A549 (cell line): ENCODE measurements around the gene GCG. TPM values are rescaled to one million over a fixed set of nuclear protein-coding genes. Genes with fewer than 3 reads are reported as not detected.
A peak's percentile ranks its signal among the peaks of the same experiment; 100 is the strongest.

Experiments
- ATAC-seq, 2 experiments: fragments of 200-7000 bp in 1 of 2; fragments of >200 bp in 1 of 2; cut with Nextera tagmentation in 1 of 2; cut with Tn5 transposase in 1 of 2; 3 replicates each; pipeline versions ENCODE4 v1.8.0 to v1.9.1; 2018 to 2020; ENCODE audit warnings: mild to moderate bottlenecking in 1 of 2, moderate library complexity in 1 of 2
- CTCF ChIA-PET: fragments of 300-600 bp; sonication (Branson Sonifier 250); formaldehyde crosslinking; extraction: SDS; loops from one replicate; lab custom pipeline; 2021; ENCODE audit warnings: antibody characterized with exemption, inconsistent platforms; lab: Yijun Ruan, JAX
- POLR2A ChIA-PET: fragments of 350-600 bp; formaldehyde crosslinking; extraction: SDS; loops from one replicate; lab custom pipeline; 2021; ENCODE audit warnings: antibody characterized with exemption, inconsistent platforms; lab: Yijun Ruan, JAX
- DNase-seq, 2 experiments: peaks; one replicate each; pipeline versions ENCODE4 v3.0.0 to v3.0.0-alpha.2; 2011 to 2016; ENCODE audit warnings: low read depth in 1 of 2, low spot score in 1 of 2
- FAIRE-seq: peaks from 2 replicates; lab custom pipeline; 2011; peaks lifted over from hg19 to GRCh38; lab: Jason Lieb, UNC
- H3K27ac ChIP-seq, 2 experiments: fragments of >200 bp; sonication (Bioruptor Twin); formaldehyde crosslinking; 3 replicates each; pipeline ENCODE4 v1.5.1; 2016 to 2017
- H3K4me1 ChIP-seq: fragments of >200 bp; sonication (Bioruptor Twin); formaldehyde crosslinking; 3 replicates; pipeline ENCODE4 v1.6.1; 2016
- H3K4me2 ChIP-seq: fragments of >200 bp; sonication (Bioruptor Twin); formaldehyde crosslinking; 3 replicates; pipeline ENCODE4 v1.6.1; 2016
- H3K4me3 ChIP-seq: fragments of >200 bp; sonication (Bioruptor Twin); formaldehyde crosslinking; 3 replicates; pipeline ENCODE4 v1.5.1; 2016
- H3K9me3 ChIP-seq: fragments of >200 bp; sonication (Bioruptor Twin); formaldehyde crosslinking; 3 replicates; pipeline ENCODE4 v1.6.1; 2016
- BHLHE40 ChIP-seq: IDR thresholded peaks from 2 replicates; pipeline ENCODE4 v1.6.1; 2012; ENCODE audit warnings: low read depth, low read length, inconsistent platforms
- CBX2 ChIP-seq: fragments of 200-600 bp; sonication (generic); IDR thresholded peaks from 2 replicates; pipeline ENCODE4 v1.6.1; 2016; ENCODE audit warnings: low read depth, mild to moderate bottlenecking, borderline replicate concordance
- CBX8 ChIP-seq: fragments of 200-600 bp; sonication (generic); IDR thresholded peaks from 2 replicates; pipeline ENCODE4 v1.6.1; 2016
- CEBPB ChIP-seq, 2 experiments: fragments of >200 bp in 1 of 2; sonication (Bioruptor Twin) in 1 of 2; formaldehyde crosslinking in 1 of 2; IDR thresholded peaks; 2 replicates each; pipeline ENCODE4 v1.6.1; 2012 to 2016
- EHF ChIP-seq: fragments of 250-450 bp; sonication (Bioruptor Pico); IDR thresholded peaks from 2 replicates; pipeline ENCODE4 v1.5.0; 2020; ENCODE audit warnings: mild to moderate bottlenecking
- EHMT2 ChIP-seq: fragments of 200-600 bp; sonication (generic); IDR thresholded peaks from 2 replicates; pipeline ENCODE4 v1.6.1; 2016; ENCODE audit warnings: antibody characterized with exemption, low read depth, mild to moderate bottlenecking, moderate library complexity
- FOSB ChIP-seq: fragments of 250-450 bp; sonication (Bioruptor Pico); IDR thresholded peaks from 2 replicates; pipeline ENCODE4 v1.5.0; 2020; ENCODE audit warnings: mild to moderate bottlenecking, moderate library complexity
- FOSL2 ChIP-seq, 2 experiments: fragments of 450-650 bp in 1 of 2; fragments of >200 bp in 1 of 2; sonication (Bioruptor Twin) in 1 of 2; formaldehyde crosslinking; IDR thresholded peaks; 2 replicates each; pipeline versions ENCODE4 v1.5.0 to v1.6.1; 2016 to 2020; ENCODE audit warnings: mild to moderate bottlenecking in 1 of 2, moderate library complexity in 1 of 2
- FOXS1 ChIP-seq: fragments of 250-450 bp; sonication (Bioruptor Pico); IDR thresholded peaks from 2 replicates; pipeline ENCODE4 v1.5.0; 2020; ENCODE audit warnings: mild to moderate bottlenecking, moderate library complexity
- HEYL ChIP-seq: fragments of 250-450 bp; sonication (Bioruptor Pico); IDR thresholded peaks from 2 replicates; pipeline ENCODE4 v1.8.0; 2021; ENCODE audit warnings: mild to moderate bottlenecking, moderate library complexity
- JUNB ChIP-seq: fragments of >200 bp; sonication (Bioruptor Twin); formaldehyde crosslinking; IDR thresholded peaks from 2 replicates; pipeline ENCODE4 v1.6.1; 2016
- KDM1A ChIP-seq: fragments of 200-600 bp; sonication (generic); IDR thresholded peaks from 2 replicates; pipeline ENCODE4 v1.6.1; 2016; ENCODE audit warnings: low read depth, mild to moderate bottlenecking
- MAFK ChIP-seq: fragments of 450-650 bp; IDR thresholded peaks from 2 replicates; pipeline ENCODE4 v1.6.1; 2014; ENCODE audit not compliant: partially characterized antibody
- MYC ChIP-seq: IDR thresholded peaks from 2 replicates; pipeline ENCODE4 v1.6.1; 2012; ENCODE audit warnings: mild to moderate bottlenecking, inconsistent platforms, low read length, improper control_type of control experiment, borderline replicate concordance
- RCOR1 ChIP-seq: fragments of 150-350 bp; IDR thresholded peaks from 2 replicates; pipeline ENCODE4 v1.6.1; 2014; ENCODE audit warnings: antibody characterized with exemption, low read length, low read depth
- ZFP36 ChIP-seq: fragments of 450-650 bp; IDR thresholded peaks from 2 replicates; pipeline ENCODE4 v1.6.1; 2014; ENCODE audit warnings: borderline replicate concordance; ENCODE audit not compliant: partially characterized antibody
- ZNF302 ChIP-seq: fragments of 250-450 bp; sonication (Bioruptor Pico); IDR thresholded peaks from 2 replicates; pipeline ENCODE4 v1.9.0; 2021; ENCODE audit warnings: inconsistent platforms, mild to moderate bottlenecking, moderate library complexity
- WGBS: methylation state at CpG from one replicate; pipeline ENCODE4 v1.1.6; 2017; ENCODE audit errors: missing lambda C conversion rate; 5-methylcytosine and 5-hydroxymethylcytosine counted together
- polyA plus RNA-seq, 4 experiments: library from polyadenylated mRNA; depleted of rRNA in 3 of 4; stranded (reverse); fragments of >200 nt; fragmentation: RNase III in 1 of 4; extraction: RNeasy Plus Mini Kit Qiagen cat#74134 plus additional on column Dnase treatment in 1 of 4; gene quantifications; 2 replicates in 3 of 4; 3 replicates in 1 of 4; pipeline ENCODE4 v1.2.3, GENCODE V29; 2011 to 2017
- TF ChIP-seq, protein P1 (sequence below): fragments of 250-450 bp; sonication (Bioruptor Pico); IDR thresholded peaks from 2 replicates; pipeline ENCODE4 v1.5.0; 2021; ENCODE audit warnings: mild to moderate bottlenecking, moderate library complexity, borderline replicate concordance
- TF ChIP-seq, protein P2 (sequence below): IDR thresholded peaks from 2 replicates; pipeline ENCODE4 v1.6.1; 2012; ENCODE audit warnings: low read depth, borderline replicate concordance
- TF ChIP-seq, protein P3 (sequence below): fragments of 450-650 bp; IDR thresholded peaks from 2 replicates; pipeline ENCODE4 v1.6.1; 2014; ENCODE audit warnings: antibody characterized with exemption
- TF ChIP-seq, protein P4 (sequence below): fragments of 250-450 bp; sonication (Bioruptor Pico); IDR thresholded peaks from 2 replicates; pipeline ENCODE4 v1.5.0; 2020; ENCODE audit warnings: low read depth, mild to moderate bottlenecking, moderate library complexity

The GCG gene
- polyA plus RNA-seq, 2 of the 4 experiments (the other 2 are of a cell fraction) = not detected

DNA sequence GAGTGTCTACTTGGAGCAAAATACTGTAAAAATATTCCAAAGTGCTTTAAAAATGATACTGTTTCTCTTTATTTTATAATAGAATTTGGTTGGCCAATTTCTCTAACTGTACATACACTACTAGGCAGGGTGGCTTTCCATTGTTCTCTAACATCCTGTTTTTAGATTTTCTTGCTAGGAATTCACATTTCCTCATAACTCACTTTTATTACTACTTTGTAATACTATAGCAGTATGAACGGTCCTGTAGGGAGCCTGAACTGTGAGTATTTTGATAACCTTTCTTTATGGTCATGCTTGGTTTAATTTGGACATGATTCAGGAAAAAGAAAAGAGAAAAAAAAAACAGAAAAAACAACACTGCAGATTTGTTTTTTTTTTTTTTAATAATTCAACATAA, 37.8 kb downstream of the GCG start:
- Histone ChIP-seq H3K4me2 (no peak overlapping the region), H3K9me3 (no peaks in the 10 kb centered on the region), H3K4me3 (no peak overlapping the region), H3K4me1 (no peaks in the 10 kb centered on the region), H3K27ac (no peak overlapping the region)
- ChIA-PET CTCF (no interaction called here), POLR2A (no interaction called here)
- DNase-seq (no peak), ATAC-seq (no peak), FAIRE-seq (no peak)
- TF ChIP-seq RCOR1 = no peak
- no peak for TF ChIP-seq FOSL2 (IDR thresholded peaks at IDR 0.05)
- TF ChIP-seq FOSL2 (CRISPR knock-in tag; IDR thresholded peaks at IDR 0.05) = no peak
- no peak for TF ChIP-seq BHLHE40
- no peak for TF ChIP-seq ZFP36
- no peak for TF ChIP-seq CBX8
- no peak for TF ChIP-seq EHMT2
- no peak for TF ChIP-seq JUNB
- TF ChIP-seq, protein P1, sequence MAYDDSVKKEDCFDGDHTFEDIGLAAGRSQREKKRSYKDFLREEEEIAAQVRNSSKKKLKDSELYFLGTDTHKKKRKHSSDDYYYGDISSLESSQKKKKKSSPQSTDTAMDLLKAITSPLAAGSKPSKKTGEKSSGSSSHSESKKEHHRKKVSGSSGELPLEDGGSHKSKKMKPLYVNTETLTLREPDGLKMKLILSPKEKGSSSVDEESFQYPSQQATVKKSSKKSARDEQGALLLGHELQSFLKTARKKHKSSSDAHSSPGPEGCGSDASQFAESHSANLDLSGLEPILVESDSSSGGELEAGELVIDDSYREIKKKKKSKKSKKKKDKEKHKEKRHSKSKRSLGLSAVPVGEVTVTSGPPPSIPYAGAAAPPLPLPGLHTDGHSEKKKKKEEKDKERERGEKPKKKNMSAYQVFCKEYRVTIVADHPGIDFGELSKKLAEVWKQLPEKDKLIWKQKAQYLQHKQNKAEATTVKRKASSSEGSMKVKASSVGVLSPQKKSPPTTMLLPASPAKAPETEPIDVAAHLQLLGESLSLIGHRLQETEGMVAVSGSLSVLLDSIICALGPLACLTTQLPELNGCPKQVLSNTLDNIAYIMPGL (CRISPR knock-in tag) = no peak
- TF ChIP-seq HEYL (CRISPR knock-in tag) = no peak
- TF ChIP-seq FOXS1 (CRISPR knock-in tag) = no peak
- TF ChIP-seq KDM1A = no peak
- TF ChIP-seq, protein P2, sequence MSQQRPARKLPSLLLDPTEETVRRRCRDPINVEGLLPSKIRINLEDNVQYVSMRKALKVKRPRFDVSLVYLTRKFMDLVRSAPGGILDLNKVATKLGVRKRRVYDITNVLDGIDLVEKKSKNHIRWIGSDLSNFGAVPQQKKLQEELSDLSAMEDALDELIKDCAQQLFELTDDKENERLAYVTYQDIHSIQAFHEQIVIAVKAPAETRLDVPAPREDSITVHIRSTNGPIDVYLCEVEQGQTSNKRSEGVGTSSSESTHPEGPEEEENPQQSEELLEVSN = no peak
- TF ChIP-seq ZNF302 (CRISPR knock-in tag) = no peak
- no peak for TF ChIP-seq FOSB (CRISPR knock-in tag)
- TF ChIP-seq CBX2 = no peak
- 3% methylated on average over 1 of the region's 1 CpG for whole genome bisulfite sequencing

DNA sequence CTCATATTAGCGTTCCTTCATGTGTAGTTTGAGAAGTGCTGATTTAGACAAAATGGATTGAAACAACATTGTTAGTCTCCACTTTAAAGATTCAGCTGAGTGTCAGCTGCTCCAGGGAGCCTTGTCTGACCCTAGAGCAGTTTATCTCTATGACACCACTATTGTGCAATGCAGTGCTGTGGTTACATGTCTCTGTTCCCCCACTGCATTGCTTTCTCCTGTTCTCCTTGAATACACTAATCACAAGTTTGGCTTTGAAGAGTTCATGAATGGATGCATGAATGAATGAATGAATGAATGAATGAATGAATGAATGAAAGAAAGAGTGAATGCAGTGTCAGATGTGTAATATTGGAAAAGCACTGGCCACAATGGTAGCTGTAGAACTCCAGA, 38.3 kb downstream of the GCG start:
- WGBS = 75% methylated on average over 1 of the region's 1 CpG

DNA sequence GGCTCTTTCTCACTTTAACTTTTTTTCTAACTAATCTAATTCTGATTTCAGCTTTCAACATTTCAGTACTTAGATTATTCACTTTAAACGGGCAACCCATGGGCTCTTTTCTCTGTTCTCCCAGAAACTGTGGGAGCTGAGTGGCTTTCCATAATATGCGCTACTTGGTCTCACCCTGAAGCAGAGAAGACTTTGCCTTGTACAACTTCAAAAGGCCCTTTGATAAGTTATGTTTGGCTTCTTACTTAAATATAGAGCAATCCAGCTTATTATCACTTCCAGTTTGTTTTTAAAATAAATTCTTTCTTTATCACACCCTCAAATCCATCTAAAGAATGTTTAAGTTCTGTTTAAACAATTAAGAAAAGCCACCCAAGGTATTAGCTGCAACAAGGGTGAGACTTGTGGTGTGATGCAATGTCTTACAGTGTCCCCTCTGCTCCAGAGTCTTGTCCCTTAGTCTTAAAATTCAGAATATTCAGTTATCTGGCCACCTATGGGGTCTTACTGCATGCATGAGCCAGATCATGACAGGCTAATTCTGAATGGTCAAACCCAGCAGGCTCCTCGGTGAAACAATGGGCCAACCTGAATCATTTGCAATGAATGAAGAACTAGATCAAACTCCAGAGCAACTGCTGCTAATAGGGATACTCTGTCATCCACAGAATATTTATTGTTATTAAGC, 38.8 kb downstream of the GCG start:
- CTCF ChIA-PET = interaction anchor here (1.1 kb wide), 1 partner anchor 10 kb away, joined by 3 read pairs; no protein-coding TSS in a partner anchor
- no peak overlapping the region for H3K4me3 ChIP-seq
- ATAC-seq (no peak), FAIRE-seq (no peak)
- no peak overlapping the region for H3K4me2 ChIP-seq
- TF ChIP-seq, protein P3, sequence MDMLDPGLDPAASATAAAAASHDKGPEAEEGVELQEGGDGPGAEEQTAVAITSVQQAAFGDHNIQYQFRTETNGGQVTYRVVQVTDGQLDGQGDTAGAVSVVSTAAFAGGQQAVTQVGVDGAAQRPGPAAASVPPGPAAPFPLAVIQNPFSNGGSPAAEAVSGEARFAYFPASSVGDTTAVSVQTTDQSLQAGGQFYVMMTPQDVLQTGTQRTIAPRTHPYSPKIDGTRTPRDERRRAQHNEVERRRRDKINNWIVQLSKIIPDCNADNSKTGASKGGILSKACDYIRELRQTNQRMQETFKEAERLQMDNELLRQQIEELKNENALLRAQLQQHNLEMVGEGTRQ = no peak
- TF ChIP-seq ZNF302 (CRISPR knock-in tag) = no peak
- TF ChIP-seq, protein P4, sequence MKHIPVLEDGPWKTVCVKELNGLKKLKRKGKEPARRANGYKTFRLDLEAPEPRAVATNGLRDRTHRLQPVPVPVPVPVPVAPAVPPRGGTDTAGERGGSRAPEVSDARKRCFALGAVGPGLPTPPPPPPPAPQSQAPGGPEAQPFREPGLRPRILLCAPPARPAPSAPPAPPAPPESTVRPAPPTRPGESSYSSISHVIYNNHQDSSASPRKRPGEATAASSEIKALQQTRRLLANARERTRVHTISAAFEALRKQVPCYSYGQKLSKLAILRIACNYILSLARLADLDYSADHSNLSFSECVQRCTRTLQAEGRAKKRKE (CRISPR knock-in tag) = no peak
- TF ChIP-seq, all 56 proteins: peak for 0
- no peaks in the 10 kb centered on the region for H3K9me3 ChIP-seq
- no peaks in the 10 kb centered on the region for H3K4me1 ChIP-seq
- H3K27ac ChIP-seq = no peak overlapping the region
- DNase-seq = no peak
- 49% methylated on average over 3 of the region's 3 CpGs for WGBS
- POLR2A ChIA-PET = no interaction called here

More for the DNA sequence above, 38.3 kb downstream of the GCG start:
- Histone ChIP-seq H3K4me1 (no peaks in the 10 kb centered on the region), H3K4me2 (no peak overlapping the region), H3K9me3 (no peaks in the 10 kb centered on the region), H3K4me3 (no peak overlapping the region), H3K27ac (no peak overlapping the region)
- FAIRE-seq (no peak), ATAC-seq (no peak), DNase-seq (no peak)
- ChIA-PET CTCF (interaction anchor here (1.1 kb wide), 1 partner anchor 9 kb away, joined by 3 read pairs; no protein-coding TSS in a partner anchor), POLR2A (no interaction called here)
- TF ChIP-seq MYC = no peak
- peak in 1 of 2 experiments; percentile 44; a peak in 1 of 4 replicates for TF ChIP-seq CEBPB (IDR thresholded peaks at IDR 0.05)
- TF ChIP-seq, protein P3 = no peak
- peak; percentile 33 for TF ChIP-seq MAFK
- TF ChIP-seq EHF = no peak
